Urinary bladder (tissue), 4 donors: ENCODE measurements around the gene MYH16. TPM values are rescaled to one million over a fixed set of nuclear protein-coding genes. Genes with fewer than 3 reads are reported as not detected.

Experiments used
- DNase-seq: peaks from one replicate; pipeline ENCODE4 v3.0.0-alpha.2; 2015; ENCODE audit errors: extremely low spot score
- H3K27ac ChIP-seq: one replicate; pipeline ENCODE4 v1.5.1; 2013; ENCODE audit warnings: low read depth, mild to moderate bottlenecking, moderate library complexity
- H3K36me3 ChIP-seq: one replicate; pipeline ENCODE4 v1.6.1; 2013; ENCODE audit warnings: mild to moderate bottlenecking, moderate library complexity; ENCODE audit not compliant: insufficient read depth
- H3K4me1 ChIP-seq: one replicate; pipeline ENCODE4 v1.6.1; 2013; ENCODE audit warnings: mild to moderate bottlenecking, moderate library complexity; ENCODE audit not compliant: insufficient read depth
- H3K4me3 ChIP-seq: one replicate; pipeline ENCODE4 v1.5.1; 2013; ENCODE audit warnings: low read depth, low read length
- WGBS: extraction: QIAGEN DNeasy Blood & Tissue Kit; methylation state at CpG from one replicate; pipeline ENCODE4 v1.1.7; 2013; 5-methylcytosine and 5-hydroxymethylcytosine counted together
- polyA plus RNA-seq: library from polyadenylated mRNA; stranded (reverse); fragments of 200-250 nt; gene quantifications from one replicate; pipeline ENCODE4 v1.2.3, GENCODE V29; 2013
- total RNA-seq: library from RNA; depleted of rRNA; stranded (reverse); fragments of >200 nt; gene quantifications from one replicate; pipeline ENCODE4 v1.2.3, GENCODE V29; 2014
- donor health status: healthy with polysubstance abuse.
- donor health status: healthy.

MYH16 gene
- total and polyA plus RNA-seq, 2 donors: not detected

- 75% methylated on average over 10 of the region's 10 CpGs for WGBS
- no peaks in the 10 kb centered on the region for H3K36me3 ChIP-seq
- H3K4me1 ChIP-seq: no peaks in the 10 kb centered on the region
- no peak overlapping the region for H3K4me3 ChIP-seq
- DNase-seq: no peak
- H3K27ac ChIP-seq: no peak overlapping the region
These were observed 24.1 kb upstream of the MYH16 start for GRCh38 chr7:99248391-99249095.

GRCh38 chr7:99249985-99250575 is 22.6 kb upstream of the MYH16 start:
- no peak overlapping the region for H3K4me3 ChIP-seq
- H3K4me1 ChIP-seq: no peaks in the 10 kb centered on the region
- H3K27ac ChIP-seq: no peak overlapping the region
- DNase-seq: no peak
- WGBS: 84% methylated on average over 8 of the region's 8 CpGs
- H3K36me3 ChIP-seq: no peaks in the 10 kb centered on the region

- Histone ChIP-seq H3K36me3 (no peaks in the 10 kb centered on the region), H3K4me1 (no peaks in the 10 kb centered on the region), H3K27ac (no peak overlapping the region), H3K4me3 (no peak overlapping the region)
- WGBS: 52% methylated on average over 18 of the region's 18 CpGs
- no peak for DNase-seq
These were observed 20.3 kb upstream of the MYH16 start for GRCh38 chr7:99252166-99252895.

GRCh38 chr7:99253369-99253768 is 19.3 kb upstream of the MYH16 start:
- no peaks in the 10 kb centered on the region for H3K4me1 ChIP-seq
- no peaks in the 10 kb centered on the region for H3K36me3 ChIP-seq
- 34% methylated on average over 9 of the region's 9 CpGs for WGBS
- DNase-seq: no peak
- no peak overlapping the region for H3K4me3 ChIP-seq
- no peak overlapping the region for H3K27ac ChIP-seq

GRCh38 chr7:99254390-99254789 is 18.2 kb upstream of the MYH16 start:
- no peak for DNase-seq
- no peaks in the 10 kb centered on the region for H3K4me1 ChIP-seq
- no peak overlapping the region for H3K4me3 ChIP-seq
- H3K27ac ChIP-seq: no peak overlapping the region
- no peaks in the 10 kb centered on the region for H3K36me3 ChIP-seq
- WGBS: 74% methylated on average over 2 of the region's 2 CpGs

- H3K4me3 ChIP-seq: no peak overlapping the region
- 54% methylated on average over 4 of the region's 4 CpGs for WGBS
- no peaks in the 10 kb centered on the region for H3K4me1 ChIP-seq
- no peaks in the 10 kb centered on the region for H3K36me3 ChIP-seq
- H3K27ac ChIP-seq: no peak overlapping the region
- no peak for DNase-seq
These were observed 17.2 kb upstream of the MYH16 start for GRCh38 chr7:99255463-99255862.

GRCh38 chr7:99257065-99257464 is 15.6 kb upstream of the MYH16 start:
- Histone ChIP-seq H3K27ac (no peak overlapping the region), H3K4me1 (no peaks in the 10 kb centered on the region), H3K4me3 (no peak overlapping the region), H3K36me3 (no peaks in the 10 kb centered on the region)
- 86% methylated on average over 10 of the region's 10 CpGs for WGBS
- no peak for DNase-seq

GRCh38 chr7:99257675-99258074 is 15.0 kb upstream of the MYH16 start:
- DNase-seq: no peak
- 90% methylated on average over 7 of the region's 7 CpGs for WGBS
- Histone ChIP-seq H3K4me1 (no peaks in the 10 kb centered on the region), H3K27ac (no peak overlapping the region), H3K36me3 (no peaks in the 10 kb centered on the region), H3K4me3 (no peak overlapping the region)

- Histone ChIP-seq H3K27ac (no peak overlapping the region), H3K4me3 (no peak overlapping the region), H3K4me1 (no peaks in the 10 kb centered on the region), H3K36me3 (no peaks in the 10 kb centered on the region)
- DNase-seq: no peak
- WGBS: 80% methylated on average over 2 of the region's 2 CpGs
These were observed 14.1 kb upstream of the MYH16 start for GRCh38 chr7:99258501-99258900.

GRCh38 chr7:99260395-99260794 is 12.2 kb upstream of the MYH16 start:
- no peak overlapping the region for H3K4me3 ChIP-seq
- WGBS: 89% methylated on average over 1 of the region's 1 CpG
- no peak for DNase-seq
- no peaks in the 10 kb centered on the region for H3K36me3 ChIP-seq
- H3K4me1 ChIP-seq: no peaks in the 10 kb centered on the region
- H3K27ac ChIP-seq: no peak overlapping the region

GRCh38 chr7:99261646-99262045 is 11.0 kb upstream of the MYH16 start:
- no peaks in the 10 kb centered on the region for H3K4me1 ChIP-seq
- DNase-seq: no peak
- WGBS: 72% methylated on average over 6 of the region's 6 CpGs
- no peak overlapping the region for H3K4me3 ChIP-seq
- H3K27ac ChIP-seq: no peak overlapping the region
- H3K36me3 ChIP-seq: no peaks in the 10 kb centered on the region

GRCh38 chr7:99265848-99266480 is 6.7 kb upstream of the MYH16 start:
- Histone ChIP-seq H3K4me3 (no peak overlapping the region), H3K36me3 (no peaks in the 10 kb centered on the region), H3K4me1 (no peaks in the 10 kb centered on the region), H3K27ac (no peak overlapping the region)
- no peak for DNase-seq
- WGBS: 72% methylated on average over 4 of the region's 4 CpGs

GRCh38 chr7:99267481-99267840 is 5.2 kb upstream of the MYH16 start:
- no peak overlapping the region for H3K27ac ChIP-seq
- no peaks in the 10 kb centered on the region for H3K4me1 ChIP-seq
- no peaks in the 10 kb centered on the region for H3K36me3 ChIP-seq
- whole genome bisulfite sequencing: 76% methylated on average over 5 of the region's 5 CpGs
- no peak overlapping the region for H3K4me3 ChIP-seq
- no peak for DNase-seq
